ENCODE measurements around the gene F10.

DNA sequence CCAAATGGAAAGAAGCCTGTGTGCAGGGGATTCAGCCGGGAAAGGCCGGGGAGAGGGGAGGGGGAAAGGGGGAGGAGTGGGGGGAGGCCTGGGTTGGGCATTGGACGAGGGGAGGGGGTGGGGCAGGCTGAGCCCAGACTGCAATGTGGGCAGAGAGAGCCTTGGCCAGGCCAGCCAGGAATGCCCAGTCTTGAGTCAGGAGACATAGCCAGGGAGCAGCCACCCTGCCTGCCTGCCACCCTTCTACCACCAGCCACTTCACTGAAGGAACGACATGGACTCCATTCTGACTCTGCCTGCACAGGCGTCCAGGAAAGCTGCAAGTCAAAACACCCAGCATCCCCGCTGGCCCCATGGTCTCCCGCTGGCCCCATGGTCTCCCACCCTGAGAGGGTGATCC lies 36.3 kb downstream of the F10 start:
- TF ChIP-seq POLR2A (IDR thresholded peaks at IDR 0.05) = no peak
- TF ChIP-seq CTCF (IDR thresholded peaks at IDR 0.05) = no peak
- TF ChIP-seq POLR2AphosphoS5 (IDR thresholded peaks at IDR 0.05) = no peak

Data from prostate gland (tissue), 2 donors.